Immature natural killer cell (primary cell): ENCODE results near the gene MCM8. TPM values are rescaled to one million over a fixed set of nuclear protein-coding genes. Genes with fewer than 3 reads are reported as not detected.
A peak's percentile ranks its signal among the peaks of the same experiment; 100 is the strongest.

Experiments used
- DNase-seq, 3 donors: peaks; one replicate each; pipeline ENCODE4 v3.0.0; 2022; ENCODE audit warnings: mixed read lengths in 1 of 3
- H3K27ac Mint-ChIP-seq, 6 donors: one replicate each; pipeline ENCODE4 v1.8.0; 2020; ENCODE audit warnings: mixed read lengths in 6 of 6, mild to moderate bottlenecking in 5 of 6, inconsistent platforms in 4 of 6, moderate library complexity in 3 of 6
- H3K27me3 Mint-ChIP-seq, 3 donors: one replicate each; pipeline ENCODE4 v1.8.0; 2020 to 2021; ENCODE audit warnings: low read depth in 3 of 3, mild to moderate bottlenecking in 3 of 3, mixed read lengths in 3 of 3, moderate library complexity in 3 of 3, inconsistent platforms in 1 of 3
- H3K36me3 Mint-ChIP-seq, 3 donors: one replicate each; pipeline ENCODE4 v1.8.0; 2020; ENCODE audit warnings: mixed read lengths in 3 of 3, inconsistent platforms in 2 of 3, mild to moderate bottlenecking in 2 of 3
- H3K4me1 Mint-ChIP-seq, 2 donors: one replicate each; pipeline ENCODE4 v1.8.0; 2020; ENCODE audit warnings: inconsistent platforms in 2 of 2, mild to moderate bottlenecking in 2 of 2, mixed read lengths in 2 of 2, moderate library complexity in 1 of 2
- H3K4me3 Mint-ChIP-seq, 5 donors: one replicate each; pipeline ENCODE4 v1.8.0; 2020; ENCODE audit warnings: mild to moderate bottlenecking in 5 of 5, mixed read lengths in 5 of 5, inconsistent platforms in 3 of 5, moderate library complexity in 3 of 5
- H3K9me3 Mint-ChIP-seq, 6 donors: one replicate each; pipeline ENCODE4 v1.8.0; 2020; ENCODE audit warnings: mild to moderate bottlenecking in 6 of 6, mixed read lengths in 6 of 6, inconsistent platforms in 4 of 6, moderate library complexity in 3 of 6
- polyA plus RNA-seq, 3 donors: library from polyadenylated mRNA; unstranded; fragments of 300-500 nt; fragmentation: Illumina TruSeq; gene quantifications; one replicate each; pipeline ENCODE4 v1.2.3, GENCODE V29; 2021

MCM8 gene
- polyA plus RNA-seq, 3 donors from 2014 or later: 0.04 to 3.1 (median 1.0) TPM

DNA sequence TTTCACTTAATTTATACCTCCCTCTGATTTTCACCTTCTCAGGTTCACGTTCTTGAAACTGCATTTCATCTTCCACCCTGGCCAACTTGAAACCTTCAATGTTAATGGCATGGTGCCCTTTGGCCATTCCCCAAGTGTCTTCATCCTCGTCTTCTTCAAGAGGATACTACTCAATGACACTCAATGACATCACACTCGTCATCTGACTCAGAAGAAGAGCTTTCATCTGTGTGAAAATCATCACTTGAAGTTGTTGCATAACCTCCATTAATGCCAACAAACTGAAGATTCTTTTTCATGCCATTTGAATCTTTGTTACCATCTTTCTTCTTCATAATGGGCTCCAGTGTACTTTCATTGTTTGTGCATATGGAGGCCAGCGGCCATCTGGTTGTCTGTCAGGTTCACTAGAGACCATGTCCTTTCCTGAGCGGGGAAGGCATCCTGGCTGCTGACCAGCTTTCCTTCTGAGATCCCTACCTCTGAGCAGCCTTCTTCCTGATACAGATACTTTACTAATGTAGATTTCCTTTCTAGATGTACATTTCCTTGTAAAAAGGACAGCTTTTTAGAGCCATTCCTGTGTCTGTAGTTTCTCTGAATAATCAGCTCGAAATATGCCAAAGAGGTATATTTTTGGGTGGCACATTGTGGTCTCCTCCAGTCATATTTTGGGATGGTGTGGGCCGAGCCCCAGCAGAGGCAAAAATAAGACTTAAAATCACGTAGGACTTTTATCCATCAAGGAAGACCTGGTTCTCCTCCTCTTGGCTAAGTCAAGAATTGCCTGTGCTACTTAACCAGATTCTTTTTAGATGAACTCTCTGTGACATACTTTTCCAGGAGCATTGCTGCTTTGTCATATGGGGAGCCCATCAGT lies 21.4 kb upstream of the MCM8 start:
- no peak overlapping the region for H3K27ac Mint-ChIP-seq
- no peaks in the 10 kb centered on the region for H3K9me3 Mint-ChIP-seq
- H3K4me3 Mint-ChIP-seq: no peak overlapping the region
- no peak for DNase-seq
- no peaks in the 10 kb centered on the region for H3K36me3 Mint-ChIP-seq
- H3K4me1 Mint-ChIP-seq: no peaks in the 10 kb centered on the region
- H3K27me3 Mint-ChIP-seq: peaks cover 3 to 13% (median 8%) of the 10 kb centered on the region in 3 donors

DNA sequence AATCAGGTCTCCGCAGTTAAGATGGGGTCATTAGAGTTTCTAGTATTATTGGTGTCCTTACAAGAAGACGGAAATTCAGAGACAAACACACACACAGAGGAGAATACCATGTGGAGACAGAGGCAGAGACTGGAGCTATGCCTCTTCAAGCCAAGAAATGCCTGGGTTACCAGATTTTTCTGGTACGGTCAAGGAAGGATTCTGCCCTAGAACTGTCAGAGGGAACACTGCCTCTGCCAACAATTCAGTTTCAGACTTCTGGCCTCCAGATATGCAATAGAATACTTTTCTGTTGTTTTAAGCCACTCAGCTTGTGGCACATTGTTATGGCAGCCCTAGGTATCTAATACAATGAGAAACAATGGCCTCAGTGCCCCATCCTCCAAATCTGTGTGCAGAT lies 19.0 kb upstream of the MCM8 start:
- Mint-ChIP-seq H3K27me3 (peaks cover 1 to 8% (median 7%) of the 10 kb centered on the region in 3 donors), H3K4me1 (no peaks in the 10 kb centered on the region), H3K27ac (no peak overlapping the region), H3K36me3 (no peaks in the 10 kb centered on the region), H3K9me3 (no peaks in the 10 kb centered on the region), H3K4me3 (no peak overlapping the region)
- DNase-seq: no peak

DNA sequence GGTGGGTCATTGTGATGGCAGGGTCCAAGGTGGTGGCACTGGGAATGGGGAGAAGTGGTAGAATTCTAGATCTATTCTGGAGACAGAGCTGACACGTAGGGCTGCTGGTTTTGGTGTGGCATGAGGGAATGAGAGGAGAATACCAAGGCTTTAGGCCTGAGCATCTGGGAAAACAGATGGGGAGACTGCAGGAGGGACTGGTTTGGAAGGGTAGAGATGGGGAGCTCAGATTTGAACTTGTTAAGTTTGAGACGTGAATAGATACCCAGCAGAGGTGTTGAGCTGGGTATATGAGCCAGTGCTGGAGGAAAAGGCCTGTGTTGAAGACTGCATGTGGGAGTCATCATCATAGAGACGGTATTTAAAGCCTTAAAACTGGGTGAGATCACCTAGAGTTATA lies 17.7 kb upstream of the MCM8 start:
- Mint-ChIP-seq H3K9me3 (no peaks in the 10 kb centered on the region), H3K27ac (no peak overlapping the region), H3K36me3 (peaks cover 1 to 2% (median 1%) of the 10 kb centered on the region in 3 donors), H3K4me3 (no peak overlapping the region), H3K27me3 (peaks cover 1 to 7% (median 6%) of the 10 kb centered on the region in 3 donors), H3K4me1 (no peaks in the 10 kb centered on the region)
- no peak for DNase-seq

DNA sequence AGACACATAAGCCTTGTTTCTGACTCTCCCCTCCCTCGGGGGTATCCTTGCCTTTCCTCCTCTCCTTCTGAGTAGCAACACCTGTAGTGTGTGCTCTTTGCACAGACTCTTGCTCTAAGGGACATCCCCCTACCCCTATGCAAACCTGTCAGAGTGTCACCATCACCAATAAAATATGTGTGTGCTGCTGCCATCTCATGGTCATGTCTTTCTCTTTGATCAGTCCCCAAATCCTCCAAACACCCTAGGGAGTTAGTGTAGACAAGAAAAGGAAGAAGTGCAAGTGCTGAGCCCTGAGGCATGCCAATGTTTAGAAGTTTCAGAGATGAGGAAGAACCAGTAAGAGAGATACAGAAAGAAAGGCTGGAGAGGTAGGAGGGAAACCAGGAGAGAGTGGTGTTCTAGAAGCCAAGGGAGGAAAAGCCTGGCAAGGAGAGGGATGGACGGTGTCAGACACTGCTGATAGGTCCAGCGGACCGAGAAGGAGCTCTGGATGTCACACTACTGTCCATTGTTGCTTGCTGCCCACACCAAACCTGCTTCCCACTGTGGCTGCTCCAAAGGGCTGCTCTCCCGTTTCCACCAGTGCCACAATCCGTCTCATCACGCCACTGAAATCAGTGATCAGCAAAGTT lies 16.5 kb upstream of the MCM8 start:
- Mint-ChIP-seq H3K4me1 (no peaks in the 10 kb centered on the region), H3K27me3 (peaks cover 1 to 7% (median 6%) of the 10 kb centered on the region in 3 donors), H3K36me3 (peaks cover 4 to 5% (median 5%) of the 10 kb centered on the region in 3 donors), H3K4me3 (no peak overlapping the region), H3K9me3 (no peaks in the 10 kb centered on the region), H3K27ac (no peak overlapping the region)
- DNase-seq: no peak

DNA sequence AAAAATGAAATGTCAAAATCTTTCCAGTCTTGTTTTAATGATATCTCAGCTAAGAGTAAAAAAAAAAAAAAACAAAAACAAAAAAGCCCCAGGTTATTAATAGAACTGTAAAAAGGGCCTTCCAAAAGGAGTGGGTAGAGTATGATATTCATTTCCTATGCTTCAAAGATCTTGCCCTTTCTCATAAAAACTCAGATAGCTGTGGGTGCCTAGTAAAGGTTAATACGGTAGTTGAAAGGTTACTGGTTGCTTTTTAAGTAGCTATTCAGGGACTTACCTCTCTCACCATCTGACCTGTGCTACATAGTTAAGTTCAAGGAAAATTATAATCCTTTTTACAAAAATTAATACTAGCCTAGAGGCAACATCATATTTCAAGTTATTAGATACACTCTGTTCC lies 15.1 kb upstream of the MCM8 start:
- DNase-seq: no peak
- no peak overlapping the region for H3K4me3 Mint-ChIP-seq
- peaks cover 0 to 6% (median 3%) of the 10 kb centered on the region in 3 donors for H3K27me3 Mint-ChIP-seq
- H3K27ac Mint-ChIP-seq: no peak overlapping the region
- peaks cover 4 to 14% (median 13%) of the 10 kb centered on the region in 3 donors for H3K36me3 Mint-ChIP-seq
- H3K4me1 Mint-ChIP-seq: no peaks in the 10 kb centered on the region
- no peaks in the 10 kb centered on the region for H3K9me3 Mint-ChIP-seq

DNA sequence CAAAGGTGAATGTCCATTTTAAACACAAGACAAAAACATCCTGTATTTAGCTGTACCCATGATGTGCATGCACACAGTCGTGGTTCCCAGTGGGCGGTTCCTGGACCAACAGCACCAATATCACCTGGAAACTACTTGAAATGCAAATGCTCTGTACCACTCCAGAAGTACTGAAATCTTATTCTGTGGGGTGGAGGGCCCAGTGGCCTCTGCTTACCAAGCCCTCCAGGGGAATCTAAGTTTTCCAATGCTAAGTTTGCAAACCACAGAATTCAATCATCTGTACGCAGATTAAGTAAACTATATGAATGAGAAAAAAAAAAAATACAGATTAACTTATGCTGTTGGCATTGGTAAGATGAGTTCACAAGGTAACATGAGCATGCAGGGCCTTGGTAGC lies 14.2 kb upstream of the MCM8 start:
- Mint-ChIP-seq H3K9me3 (no peaks in the 10 kb centered on the region), H3K27ac (no peak overlapping the region)

DNA sequence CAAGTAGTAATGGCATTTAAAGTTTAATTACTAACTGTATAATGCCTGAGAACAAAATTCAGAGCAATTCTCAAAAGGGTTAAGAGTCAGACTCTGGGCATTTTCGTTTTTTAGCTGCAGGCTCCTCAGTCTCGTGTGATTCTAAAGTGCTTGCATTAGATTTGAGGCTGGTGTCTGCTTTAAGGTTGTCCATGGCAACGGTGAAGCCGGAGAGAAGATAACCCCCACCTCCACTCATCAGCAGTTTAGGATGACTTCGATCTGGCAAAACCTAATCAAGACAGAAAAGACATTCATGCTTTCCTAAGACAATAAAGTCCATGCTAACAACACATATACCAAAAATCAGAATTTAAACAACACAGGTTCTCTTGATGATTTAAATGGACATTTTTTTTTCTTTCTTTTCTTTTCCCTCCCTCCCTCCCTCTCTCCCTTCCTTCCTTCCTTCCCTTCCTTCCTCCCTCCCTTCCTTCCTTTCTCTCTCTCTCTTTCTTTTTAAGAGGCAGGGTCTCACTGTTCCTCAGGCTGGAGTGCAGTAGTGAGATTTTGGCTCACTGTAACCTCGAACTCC lies 11.9 kb upstream of the MCM8 start:
- H3K36me3 Mint-ChIP-seq: peaks cover 22 to 35% (median 33%) of the 10 kb centered on the region in 3 donors

More for the DNA sequence above, 14.2 kb upstream of the MCM8 start:
- H3K36me3 Mint-ChIP-seq: peaks cover 4 to 14% (median 13%) of the 10 kb centered on the region in 3 donors
- peaks cover 0 to 4% (median 0%) of the 10 kb centered on the region in 3 donors for H3K27me3 Mint-ChIP-seq
- H3K4me1 Mint-ChIP-seq: no peaks in the 10 kb centered on the region
- DNase-seq: no peak
- H3K4me3 Mint-ChIP-seq: no peak overlapping the region

DNA sequence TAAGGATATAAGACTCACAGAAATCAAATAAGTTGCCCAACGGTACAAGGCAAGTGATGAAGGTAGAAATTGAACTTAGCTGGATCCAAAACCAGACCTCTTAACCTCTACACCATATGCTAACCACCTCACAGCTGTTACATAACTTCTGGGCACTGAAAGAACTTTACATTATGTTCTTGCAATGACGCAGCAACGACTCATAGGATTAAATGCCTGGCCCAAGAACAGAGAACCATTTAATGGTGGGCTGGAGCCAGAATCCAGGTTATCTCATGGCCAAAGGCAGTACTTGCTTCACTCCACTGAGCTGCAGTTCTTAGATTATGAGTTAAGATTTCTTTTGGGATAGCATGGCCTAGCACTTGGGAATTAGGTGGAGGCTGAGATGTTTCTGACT lies 4.5 kb upstream of the MCM8 start:
- no peaks in the 10 kb centered on the region for H3K9me3 Mint-ChIP-seq
- peaks cover 42 to 46% of the 10 kb centered on the region in 2 donors for H3K4me1 Mint-ChIP-seq
- H3K36me3 Mint-ChIP-seq: peaks cover 28 to 38% (median 29%) of the 10 kb centered on the region in 3 donors
- DNase-seq: no peak
- H3K27me3 Mint-ChIP-seq: peaks cover 9 to 17% (median 14%) of the 10 kb centered on the region in 3 donors
- no peak overlapping the region for H3K4me3 Mint-ChIP-seq
- H3K27ac Mint-ChIP-seq: peak overlapping the region in 2 of 6 donors; percentile 56 to 92

More for the DNA sequence above, 11.9 kb upstream of the MCM8 start:
- H3K9me3 Mint-ChIP-seq: no peaks in the 10 kb centered on the region
- H3K27ac Mint-ChIP-seq: peak overlapping the region in 1 of 6 donors; percentile 12
- DNase-seq: no peak
- no peak overlapping the region for H3K4me3 Mint-ChIP-seq
- peaks cover 0 to 2% (median 0%) of the 10 kb centered on the region in 3 donors for H3K27me3 Mint-ChIP-seq
- no peaks in the 10 kb centered on the region for H3K4me1 Mint-ChIP-seq

DNA sequence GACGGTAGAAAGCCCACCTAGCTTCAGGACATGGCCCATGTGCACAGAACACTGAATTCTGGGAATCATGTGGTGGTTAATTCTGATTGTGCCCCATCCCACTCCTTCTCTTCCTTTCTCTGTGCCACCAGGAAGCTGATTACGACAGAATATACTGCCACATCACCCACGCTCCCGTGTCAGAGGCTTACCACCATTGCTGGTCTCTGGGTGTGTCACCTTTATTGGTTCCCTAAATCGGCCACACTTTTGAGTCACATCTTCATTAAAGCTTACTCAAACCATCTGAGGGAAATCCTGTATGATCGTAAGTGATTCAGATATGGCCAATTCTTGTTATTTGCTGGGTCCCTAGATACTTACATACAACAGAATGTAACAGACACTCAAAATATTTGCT lies 3.2 kb upstream of the MCM8 start:
- peak overlapping the region in 5 of 6 donors; percentile 34 to 92 (median 60) for H3K27ac Mint-ChIP-seq
- no peak for DNase-seq

DNA sequence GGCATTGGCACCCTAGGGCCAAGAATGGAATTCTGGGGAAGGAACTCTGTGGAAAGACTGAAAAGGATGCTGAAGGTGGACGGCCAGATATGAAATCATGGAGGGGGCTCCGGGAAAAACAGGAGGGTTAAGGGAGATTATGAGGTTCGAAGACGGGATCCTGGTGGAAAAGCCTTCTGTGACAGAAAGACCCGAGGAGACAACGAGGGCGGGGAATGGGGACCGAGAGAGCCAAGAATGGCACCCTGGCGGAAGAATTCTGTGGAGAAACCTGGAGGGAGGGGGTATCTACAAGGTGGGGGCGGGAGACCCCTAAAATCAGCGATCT lies 545 bp upstream of the MCM8 start:
- Mint-ChIP-seq H3K27me3 (peaks cover 9 to 19% (median 12%) of the 10 kb centered on the region in 3 donors), H3K27ac (peak overlapping the region; percentile 90 to 96 (median 94)), H3K4me1 (peaks cover 49 to 58% of the 10 kb centered on the region in 2 donors), H3K9me3 (no peaks in the 10 kb centered on the region), H3K36me3 (peaks cover 10 to 23% (median 12%) of the 10 kb centered on the region in 3 donors), H3K4me3 (peak overlapping the region; percentile 91 to 97 (median 92))
- DNase-seq: no peak

More for the DNA sequence above, 3.2 kb upstream of the MCM8 start:
- Mint-ChIP-seq H3K9me3 (no peaks in the 10 kb centered on the region), H3K4me1 (peaks cover 48 to 58% of the 10 kb centered on the region in 2 donors), H3K27me3 (peaks cover 9 to 19% (median 14%) of the 10 kb centered on the region in 3 donors), H3K36me3 (peaks cover 22 to 35% (median 23%) of the 10 kb centered on the region in 3 donors), H3K4me3 (peak overlapping the region in 3 of 5 donors; percentile 41 to 49 (median 43))

DNA sequence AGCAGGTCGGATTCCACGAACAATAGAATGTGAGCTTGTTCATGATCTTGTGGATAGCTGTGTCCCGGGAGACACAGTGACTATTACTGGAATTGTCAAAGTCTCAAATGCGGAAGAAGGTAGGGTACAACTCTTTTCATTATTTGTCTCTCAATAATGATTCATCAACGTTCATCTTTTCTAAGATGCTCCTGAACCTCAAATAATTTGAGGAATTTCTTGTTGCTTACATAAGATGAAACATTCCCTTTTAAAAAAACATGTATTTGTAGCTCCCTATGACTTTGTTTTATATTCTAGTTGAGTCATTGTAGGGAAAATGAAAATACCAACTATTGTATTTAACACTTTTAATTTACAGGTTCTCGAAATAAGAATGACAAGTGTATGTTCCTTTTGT lies 17.0 kb downstream of the MCM8 start:
- H3K4me3 Mint-ChIP-seq: no peak overlapping the region

DNA sequence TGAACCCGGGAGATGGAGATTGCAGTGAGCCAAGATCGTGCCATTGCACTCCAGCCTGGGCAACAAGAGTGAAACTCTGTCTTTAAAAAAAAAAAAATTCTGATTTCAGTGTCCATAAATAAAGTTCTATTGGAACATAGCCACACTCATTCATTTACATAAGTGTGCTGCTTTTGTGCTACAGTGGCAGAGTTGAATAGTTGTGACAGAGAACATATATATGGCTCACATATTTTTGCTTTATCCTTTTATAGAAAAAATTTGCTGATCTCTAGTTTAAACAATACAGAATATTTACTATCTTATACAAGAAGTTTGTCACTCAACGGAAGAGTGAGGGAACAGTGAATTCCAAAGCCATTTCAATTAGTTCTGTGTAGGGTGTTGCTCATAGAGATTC lies 18.0 kb downstream of the MCM8 start:
- Mint-ChIP-seq H3K9me3 (no peaks in the 10 kb centered on the region), H3K27me3 (peaks cover 0 to 5% (median 0%) of the 10 kb centered on the region in 3 donors), H3K27ac (no peak overlapping the region), H3K4me1 (no peaks in the 10 kb centered on the region), H3K4me3 (no peak overlapping the region), H3K36me3 (peaks cover 20 to 54% (median 25%) of the 10 kb centered on the region in 3 donors)
- DNase-seq: no peak

More for the DNA sequence above, 17.0 kb downstream of the MCM8 start:
- H3K9me3 Mint-ChIP-seq: no peaks in the 10 kb centered on the region
- H3K27me3 Mint-ChIP-seq: peaks cover 0 to 5% (median 0%) of the 10 kb centered on the region in 3 donors
- no peak overlapping the region for H3K27ac Mint-ChIP-seq
- no peaks in the 10 kb centered on the region for H3K4me1 Mint-ChIP-seq
- H3K36me3 Mint-ChIP-seq: peaks cover 20 to 52% (median 25%) of the 10 kb centered on the region in 3 donors
- DNase-seq: no peak

DNA sequence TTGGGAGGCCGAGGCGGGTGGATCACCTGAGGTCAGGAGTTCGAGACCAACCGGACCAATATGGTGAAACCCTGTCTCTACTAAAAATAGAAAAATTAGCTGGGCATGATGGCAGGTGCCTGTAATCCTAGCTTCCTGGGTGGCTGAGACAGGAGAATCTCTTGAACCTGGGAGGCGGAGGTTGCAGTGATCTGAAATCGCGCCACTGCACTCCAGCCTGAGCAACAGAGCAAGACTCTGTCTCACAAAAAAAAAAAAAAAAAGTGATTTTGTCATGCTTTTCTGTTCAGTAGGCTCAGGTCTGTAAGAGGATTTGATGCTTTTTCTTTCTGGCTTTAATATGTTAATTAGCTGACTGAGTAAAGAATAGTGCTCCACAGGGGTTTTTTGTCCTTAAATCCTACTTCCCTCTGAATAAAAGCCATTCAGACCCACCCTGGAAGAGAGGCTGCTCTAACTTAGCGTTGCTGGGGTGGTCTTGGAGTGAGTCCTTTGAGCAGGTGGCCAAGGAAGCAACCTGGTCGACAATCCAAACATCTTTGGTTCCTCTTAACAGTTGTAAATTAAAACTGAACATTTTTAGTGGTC lies 19.0 kb downstream of the MCM8 start:
- DNase-seq: no peak
- no peaks in the 10 kb centered on the region for H3K9me3 Mint-ChIP-seq
- H3K36me3 Mint-ChIP-seq: peaks cover 20 to 54% (median 25%) of the 10 kb centered on the region in 3 donors
- H3K27me3 Mint-ChIP-seq: peaks cover 0 to 5% (median 0%) of the 10 kb centered on the region in 3 donors
- H3K27ac Mint-ChIP-seq: no peak overlapping the region
- H3K4me1 Mint-ChIP-seq: no peaks in the 10 kb centered on the region
- no peak overlapping the region for H3K4me3 Mint-ChIP-seq
